Fibroblast of villous mesenchyme (primary cell): ENCODE measurements around the gene IRAK2. TPM values are rescaled to one million over a fixed set of nuclear protein-coding genes. Genes with fewer than 3 reads are reported as not detected.
"Not testable (repeated sequence)": the region's sequence is repeated elsewhere in the genome, so short reads cannot be mapped to it uniquely, and the experiment has no call there.

ENCODE experiments used
- DNase-seq: peaks from one replicate; pipeline ENCODE4 v3.0.0-alpha.2; 2010; ENCODE audit warnings: low read depth
- H3K4me3 ChIP-seq: 2 replicates; pipeline ENCODE4 v1.5.1; 2011; ENCODE audit warnings: low read depth, mild to moderate bottlenecking, low read length
- CTCF ChIP-seq: IDR thresholded peaks from 2 replicates; pipeline ENCODE4 v1.5.1; 2012; ENCODE audit warnings: low read depth, mild to moderate bottlenecking, low read length; ENCODE audit not compliant: insufficient read depth
- total RNA-seq: library from RNA; depleted of rRNA; stranded (reverse); fragments of >200 nt; gene quantifications from 2 replicates; pipeline ENCODE4 v1.2.3, GENCODE V29; 2012

The IRAK2 gene
- total RNA-seq, 1 donor: 8.2 TPM

GRCh38 chr3:10160346-10160745 lies 4.4 kb upstream of the IRAK2 start:
- no peak for TF ChIP-seq CTCF
- H3K4me3 ChIP-seq: no peak overlapping the region
- no peak for DNase-seq

GRCh38 chr3:10160925-10161324 lies 3.8 kb upstream of the IRAK2 start:
- DNase-seq: no peak
- no peak overlapping the region for H3K4me3 ChIP-seq
- no peak for TF ChIP-seq CTCF

GRCh38 chr3:10162185-10162584 lies 2.5 kb upstream of the IRAK2 start:
- H3K4me3 ChIP-seq: no peak overlapping the region
- no peak for TF ChIP-seq CTCF
- no peak for DNase-seq

- not testable (repeated sequence) for DNase-seq
- peak overlapping the region; percentile 86 for H3K4me3 ChIP-seq
These were observed 546 bp upstream of the IRAK2 start for GRCh38 chr3:10164201-10164545.

GRCh38 chr3:10166213-10166604 lies 1.5 kb downstream of the IRAK2 start:
- TF ChIP-seq CTCF: no peak
- no peak overlapping the region for H3K4me3 ChIP-seq
- DNase-seq: no peak

GRCh38 chr3:10169000-10169496 lies 4.3 kb downstream of the IRAK2 start:
- H3K4me3 ChIP-seq: no peak overlapping the region
- DNase-seq: no peak
- no peak for TF ChIP-seq CTCF

- no peak overlapping the region for H3K4me3 ChIP-seq
- DNase-seq: no peak
- TF ChIP-seq CTCF: no peak
These were observed 6.3 kb downstream of the IRAK2 start for GRCh38 chr3:10170915-10171478.
